ENCODE measurements around the gene GYS1.
"Not testable (repeated sequence)": the region's sequence is repeated elsewhere in the genome, so short reads cannot be mapped to it uniquely, and the experiment has no call there.

The GYS1 gene

GRCh38 chr19:48926909-48927308 lies 66.2 kb downstream of the GYS1 start:
- H3K36me3 ChIP-seq (ENCODE audit: insufficient read depth, low read length), result no peaks in the 10 kb centered on the region
- TF ChIP-seq CTCF (conservative IDR thresholded peaks at IDR 0.05; ENCODE audit: low read length) (no peak), EZH2phosphoT487 (IDR thresholded peaks at IDR 0.05; ENCODE audit: borderline replicate concordance) (no peak)
- H4K20me1 ChIP-seq (ENCODE audit: insufficient read depth, low read length, poor library complexity, severe bottlenecking), result no peaks in the 10 kb centered on the region
- no peak overlapping the region for H2AFZ ChIP-seq (ENCODE audit: low read length)
- H3K4me1 ChIP-seq (ENCODE audit: insufficient read depth, low read length, poor library complexity, severe bottlenecking), result no peaks in the 10 kb centered on the region
- no peaks in the 10 kb centered on the region for H3K79me2 ChIP-seq (ENCODE audit: insufficient read depth, low read length)
- no peaks in the 10 kb centered on the region for H3K9me3 ChIP-seq (ENCODE audit: insufficient read depth, low read depth, low read length)
- H3K4me3 ChIP-seq (ENCODE audit: low read length, poor library complexity, severe bottlenecking), result no peak overlapping the region
- H3K9me2 ChIP-seq (replicated peaks; ENCODE audit: low read depth, low read length), result no peaks in the 10 kb centered on the region
- no peaks in the 10 kb centered on the region for H3K27me3 ChIP-seq (ENCODE audit: insufficient read depth, low read length, poor library complexity, severe bottlenecking)
- no peak overlapping the region for H3K4me2 ChIP-seq (ENCODE audit: low read depth, low read length, poor library complexity, severe bottlenecking)
- H3F3A ChIP-seq (ENCODE audit: low read depth), result no peaks in the 10 kb centered on the region
- no peak overlapping the region for H3K9ac ChIP-seq (ENCODE audit: low read depth, low read length, poor library complexity, severe bottlenecking)

- not testable (repeated sequence) for H4K20me1 ChIP-seq (ENCODE audit: insufficient read depth, low read length, poor library complexity, severe bottlenecking)
Observed at GRCh38 chr19:48925890-48926289, 67.2 kb downstream of the GYS1 start.

GRCh38 chr19:48925240-48925843 lies 67.8 kb downstream of the GYS1 start:
- Histone ChIP-seq H3K79me2 (ENCODE audit: insufficient read depth, low read length) (no peaks in the 10 kb centered on the region), H3K9ac (ENCODE audit: low read depth, low read length, poor library complexity, severe bottlenecking) (no peak overlapping the region), H3K4me1 (ENCODE audit: insufficient read depth, low read length, poor library complexity, severe bottlenecking) (no peaks in the 10 kb centered on the region), H3K9me2 (replicated peaks; ENCODE audit: low read depth, low read length) (no peaks in the 10 kb centered on the region), H3F3A (ENCODE audit: low read depth) (no peaks in the 10 kb centered on the region), H3K4me3 (ENCODE audit: low read length, poor library complexity, severe bottlenecking) (no peak overlapping the region), H4K20me1 (ENCODE audit: insufficient read depth, low read length, poor library complexity, severe bottlenecking) (no peaks in the 10 kb centered on the region), H3K36me3 (ENCODE audit: insufficient read depth, low read length) (no peaks in the 10 kb centered on the region), H2AFZ (ENCODE audit: low read length) (no peak overlapping the region), H3K27me3 (ENCODE audit: insufficient read depth, low read length, poor library complexity, severe bottlenecking) (no peaks in the 10 kb centered on the region), H3K4me2 (ENCODE audit: low read depth, low read length, poor library complexity, severe bottlenecking) (no peak overlapping the region), H3K9me3 (ENCODE audit: insufficient read depth, low read depth, low read length) (no peaks in the 10 kb centered on the region)
- TF ChIP-seq EZH2phosphoT487 (IDR thresholded peaks at IDR 0.05; ENCODE audit: borderline replicate concordance), result no peak
- no peak for TF ChIP-seq CTCF (conservative IDR thresholded peaks at IDR 0.05; ENCODE audit: low read length)

More at GRCh38 chr19:48925890-48926289, 67.2 kb downstream of the GYS1 start:
- H3K79me2 ChIP-seq (ENCODE audit: insufficient read depth, low read length); H3K9ac ChIP-seq (ENCODE audit: low read depth, low read length, poor library complexity, severe bottlenecking); H3K4me2 ChIP-seq (ENCODE audit: low read depth, low read length, poor library complexity, severe bottlenecking); H3K4me1 ChIP-seq (ENCODE audit: insufficient read depth, low read length, poor library complexity, severe bottlenecking); H3F3A ChIP-seq (ENCODE audit: low read depth); H3K36me3 ChIP-seq (ENCODE audit: insufficient read depth, low read length); H3K4me3 ChIP-seq (ENCODE audit: low read length, poor library complexity, severe bottlenecking); H2AFZ ChIP-seq (ENCODE audit: low read length); H3K27me3 ChIP-seq (ENCODE audit: insufficient read depth, low read length, poor library complexity, severe bottlenecking); H3K9me3 ChIP-seq (ENCODE audit: insufficient read depth, low read depth, low read length); H3K9me2 ChIP-seq (replicated peaks; ENCODE audit: low read depth, low read length): not testable (repeated sequence)

Data from Loucy (cell line).